Cardiac fibroblast (primary cell): ENCODE measurements around the gene IL36A.

Source experiments
- DNase-seq, 2 donors: peaks; one replicate each; pipeline versions ENCODE4 v3.0.0 to v3.0.0-alpha.2; 2010; ENCODE audit warnings: low read depth in 2 of 2
- H3K4me3 ChIP-seq, 2 donors: replicated peaks in 1 of 2; 1 replicate in 1 of 2; 2 replicates in 1 of 2; pipeline ENCODE4 v1.5.1; 2011; ENCODE audit warnings: low read depth in 2 of 2, low read length in 2 of 2, mild to moderate bottlenecking in 2 of 2, moderate library complexity in 1 of 2
- TF ChIP-seq, protein P1 (sequence below): IDR thresholded peaks from one replicate; pipeline ENCODE4 v1.5.1; 2011; ENCODE audit warnings: low read depth, mild to moderate bottlenecking, low read length, inconsistent platforms

IL36A gene

DNA sequence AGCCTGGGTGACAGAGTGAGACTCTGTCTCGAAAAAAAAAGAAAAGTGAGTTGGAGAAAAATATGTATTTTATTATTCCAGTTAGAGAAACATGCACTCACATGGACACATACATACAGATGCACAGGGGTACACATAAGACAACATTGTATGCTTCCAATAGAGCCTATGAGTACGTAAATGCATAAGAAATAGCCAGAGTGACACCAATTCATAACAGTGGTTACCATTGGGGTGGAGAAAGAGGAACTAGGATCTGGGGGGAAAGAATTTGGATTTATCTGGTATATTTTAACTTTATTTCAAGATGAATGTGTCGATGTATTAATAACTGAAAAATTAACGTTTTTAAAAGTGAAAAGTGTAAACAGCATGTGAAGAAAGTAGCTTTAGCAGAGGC is 16.1 kb downstream of the IL36A start:
- no peak overlapping the region for H3K4me3 ChIP-seq
- no peak for DNase-seq
- TF ChIP-seq, protein P1, sequence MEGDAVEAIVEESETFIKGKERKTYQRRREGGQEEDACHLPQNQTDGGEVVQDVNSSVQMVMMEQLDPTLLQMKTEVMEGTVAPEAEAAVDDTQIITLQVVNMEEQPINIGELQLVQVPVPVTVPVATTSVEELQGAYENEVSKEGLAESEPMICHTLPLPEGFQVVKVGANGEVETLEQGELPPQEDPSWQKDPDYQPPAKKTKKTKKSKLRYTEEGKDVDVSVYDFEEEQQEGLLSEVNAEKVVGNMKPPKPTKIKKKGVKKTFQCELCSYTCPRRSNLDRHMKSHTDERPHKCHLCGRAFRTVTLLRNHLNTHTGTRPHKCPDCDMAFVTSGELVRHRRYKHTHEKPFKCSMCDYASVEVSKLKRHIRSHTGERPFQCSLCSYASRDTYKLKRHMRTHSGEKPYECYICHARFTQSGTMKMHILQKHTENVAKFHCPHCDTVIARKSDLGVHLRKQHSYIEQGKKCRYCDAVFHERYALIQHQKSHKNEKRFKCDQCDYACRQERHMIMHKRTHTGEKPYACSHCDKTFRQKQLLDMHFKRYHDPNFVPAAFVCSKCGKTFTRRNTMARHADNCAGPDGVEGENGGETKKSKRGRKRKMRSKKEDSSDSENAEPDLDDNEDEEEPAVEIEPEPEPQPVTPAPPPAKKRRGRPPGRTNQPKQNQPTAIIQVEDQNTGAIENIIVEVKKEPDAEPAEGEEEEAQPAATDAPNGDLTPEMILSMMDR, result no peak

DNA sequence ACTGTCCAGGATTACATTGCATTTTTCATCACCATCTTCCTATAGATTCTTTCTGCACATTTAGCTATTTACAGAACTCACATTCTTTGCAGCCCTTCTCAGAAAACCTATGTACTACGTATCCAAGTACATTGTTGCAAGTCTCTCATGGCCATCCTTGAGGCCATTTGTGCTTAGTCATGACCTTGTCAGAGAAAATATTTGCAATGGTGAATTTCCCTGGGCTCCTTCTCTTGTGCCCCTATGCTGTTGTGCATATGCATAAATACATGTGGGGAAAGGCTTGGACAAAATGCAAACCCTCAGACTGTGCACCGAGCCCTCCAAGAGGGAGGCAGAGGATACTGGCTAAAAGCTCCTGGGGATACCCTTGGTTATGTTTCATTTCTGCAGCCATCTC is 19.5 kb downstream of the IL36A start:
- TF ChIP-seq, protein P1, result no peak
- H3K4me3 ChIP-seq, result no peak overlapping the region
- DNase-seq, result no peak

DNA sequence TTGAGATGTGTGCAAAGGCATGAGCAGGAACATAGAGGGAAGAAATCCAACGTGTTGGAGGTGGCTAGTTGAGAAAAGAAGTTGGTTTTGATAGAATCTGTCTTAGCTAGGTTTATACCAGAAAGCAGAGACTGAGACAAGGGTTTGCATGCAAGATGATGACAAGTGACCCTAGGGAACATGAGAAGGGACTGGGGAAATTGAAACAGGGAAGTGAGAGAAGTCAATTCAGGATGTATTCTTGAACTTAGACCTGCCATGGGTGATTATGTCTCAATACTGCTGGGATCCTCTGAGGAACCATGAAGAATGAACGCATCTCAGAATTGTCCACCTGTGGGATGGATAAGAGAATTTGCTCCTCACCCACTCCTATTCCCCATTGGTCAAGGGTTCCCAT is 20.5 kb downstream of the IL36A start:
- H3K4me3 ChIP-seq, result no peak overlapping the region
- TF ChIP-seq, protein P1, result no peak
- DNase-seq, result no peak

DNA sequence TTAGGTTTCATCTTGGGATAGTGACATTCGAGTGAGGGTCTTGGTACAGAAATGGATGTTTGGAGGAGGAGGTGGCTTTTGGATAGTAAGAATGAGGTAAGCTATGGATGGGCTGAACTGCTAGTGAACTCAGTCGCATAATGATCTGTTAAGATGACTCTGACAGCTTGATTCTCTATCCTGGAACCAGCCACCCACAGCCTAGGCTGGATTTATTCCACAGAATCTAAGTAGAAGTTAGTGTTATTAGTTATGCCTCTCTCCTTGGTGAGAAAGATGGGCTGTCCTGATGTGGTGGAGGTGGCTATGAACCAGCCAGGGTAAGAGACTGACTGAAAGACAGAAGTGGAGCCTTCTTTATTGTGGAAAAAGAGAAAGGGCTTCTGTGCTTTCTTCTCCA is 22.4 kb downstream of the IL36A start:
- TF ChIP-seq, protein P1, result no peak
- H3K4me3 ChIP-seq, result no peak overlapping the region
- DNase-seq, result no peak

DNA sequence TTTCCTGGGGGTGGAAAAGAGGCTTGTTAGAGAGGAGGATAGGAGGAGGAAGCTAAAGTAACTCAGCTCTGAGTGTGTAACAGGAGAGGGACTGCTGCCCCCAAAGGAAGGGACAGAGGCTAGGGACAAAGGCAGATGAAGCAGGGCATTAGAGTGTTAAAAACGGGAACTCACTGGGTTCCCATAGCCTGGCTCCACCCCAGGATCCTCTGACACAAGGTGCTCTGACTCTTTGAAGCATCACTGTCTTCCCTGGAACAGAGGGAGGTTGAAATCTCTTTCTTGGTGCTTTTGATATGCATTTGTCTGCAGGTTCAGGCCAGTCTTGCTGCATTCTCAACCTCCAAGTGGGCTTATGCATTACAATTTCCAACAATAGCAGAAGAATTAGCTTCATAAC is 22.9 kb downstream of the IL36A start:
- no peak for DNase-seq
- H3K4me3 ChIP-seq, result no peak overlapping the region
- TF ChIP-seq, protein P1, result no peak

DNA sequence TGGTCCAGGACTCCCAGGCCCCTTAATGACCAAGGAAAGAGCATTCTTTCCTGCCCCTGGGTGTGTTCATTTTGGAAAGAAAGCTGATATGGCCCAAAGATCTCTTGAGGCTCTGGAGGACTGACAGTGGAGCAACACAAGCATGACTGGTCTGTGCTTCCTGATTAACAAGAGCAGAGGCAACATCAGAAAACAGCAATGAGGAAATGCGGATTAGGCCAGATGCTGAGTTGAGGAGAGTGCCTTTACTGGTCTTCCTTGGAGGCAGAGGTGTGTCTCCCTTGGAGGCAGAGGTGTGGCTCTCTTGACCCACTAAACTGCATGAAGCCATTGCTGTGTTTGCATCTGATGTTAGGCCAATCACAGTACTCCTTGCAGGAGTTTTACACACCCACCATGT is 27.5 kb downstream of the IL36A start:
- TF ChIP-seq, protein P1, result no peak

DNA sequence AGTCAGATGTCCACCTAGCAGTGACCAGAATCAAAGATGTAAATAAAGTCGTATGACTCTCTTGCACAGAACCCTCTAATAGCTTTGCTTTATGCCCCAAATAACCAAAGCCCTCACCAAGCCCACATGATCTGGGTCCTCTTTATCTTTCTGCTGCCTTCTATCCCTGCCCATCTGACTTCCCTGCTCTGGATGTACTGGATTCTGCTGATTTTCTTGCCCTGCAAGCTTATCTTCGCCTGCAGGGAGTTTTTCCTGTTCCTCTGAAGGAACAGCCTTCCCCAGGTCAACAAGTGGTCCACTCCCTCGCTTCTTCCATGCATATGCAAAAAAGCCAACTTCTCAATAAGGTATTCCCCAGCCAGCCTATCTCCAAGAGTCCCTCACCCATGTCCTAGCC is 28.8 kb downstream of the IL36A start:
- DNase-seq, result no peak
- TF ChIP-seq, protein P1, result no peak
- no peak overlapping the region for H3K4me3 ChIP-seq

More for the DNA sequence above, 27.5 kb downstream of the IL36A start:
- H3K4me3 ChIP-seq, result no peak overlapping the region
- no peak for DNase-seq
